Mesenchymal stem cell (in vitro differentiated cells and primary cell): ENCODE measurements around the gene BABAM2.
"Not testable (repeated sequence)": the region's sequence is repeated elsewhere in the genome, so short reads cannot be mapped to it uniquely, and the experiment has no call there.

Source experiments
- DNase-seq: peaks from one replicate; pipeline ENCODE4 v3.0.0-alpha.2; 2013
- H2AFZ ChIP-seq: one replicate; pipeline ENCODE4 v1.6.1; 2013; ENCODE audit warnings: low read depth, mild to moderate bottlenecking, control low read depth, inconsistent platforms, low read length, moderate library complexity
- H2AK5ac ChIP-seq: 2 replicates; pipeline ENCODE4 v1.6.1; 2013; ENCODE audit warnings: low read length, moderate library complexity, mild to moderate bottlenecking, inconsistent platforms; ENCODE audit not compliant: severe bottlenecking
- H2BK120ac ChIP-seq: one replicate; pipeline ENCODE4 v1.6.1; 2013; ENCODE audit warnings: low read depth, mild to moderate bottlenecking, inconsistent platforms, low read length, moderate library complexity
- H2BK12ac ChIP-seq, 2 experiments: one replicate each; pipeline ENCODE4 v1.6.1; 2013; ENCODE audit warnings: inconsistent platforms in 2 of 2, low read length in 2 of 2, mild to moderate bottlenecking in 2 of 2, moderate library complexity in 2 of 2, control low read depth in 1 of 2
- H2BK15ac ChIP-seq: one replicate; pipeline ENCODE4 v1.6.1; 2013; ENCODE audit warnings: mild to moderate bottlenecking, low read depth, inconsistent platforms; ENCODE audit not compliant: poor library complexity, severe bottlenecking
- H2BK5ac ChIP-seq: 2 replicates; pipeline ENCODE4 v1.6.1; 2013; ENCODE audit warnings: low read depth, mild to moderate bottlenecking, low read length, control low read depth, inconsistent platforms; ENCODE audit not compliant: poor library complexity, severe bottlenecking
- H3K14ac ChIP-seq, 2 experiments: one replicate each; pipeline ENCODE4 v1.6.1; 2013; ENCODE audit warnings: inconsistent platforms in 2 of 2, low read length in 2 of 2, control low read depth in 1 of 2, mild to moderate bottlenecking in 1 of 2, moderate library complexity in 1 of 2
- H3K18ac ChIP-seq, 2 experiments: one replicate each; pipeline ENCODE4 v1.6.1; 2013; ENCODE audit warnings: inconsistent platforms in 2 of 2, low read length in 2 of 2, control low read depth in 1 of 2, low read depth in 1 of 2, mild to moderate bottlenecking in 1 of 2
- H3K23ac ChIP-seq, 2 experiments: one replicate each; pipeline ENCODE4 v1.6.1; 2013; ENCODE audit warnings: inconsistent platforms in 2 of 2, low read length in 2 of 2, mild to moderate bottlenecking in 2 of 2, moderate library complexity in 2 of 2, control low read depth in 1 of 2
- H3K27ac ChIP-seq: 2 replicates; pipeline ENCODE4 v1.5.1; 2013; ENCODE audit warnings: mild to moderate bottlenecking, moderate library complexity, low read length, control low read depth, inconsistent platforms; ENCODE audit not compliant: poor library complexity, severe bottlenecking
- H3K27me3 ChIP-seq, 2 experiments: 2 replicates each; pipeline versions ENCODE4 v1.6.1 to v1.7.0; 2013; ENCODE audit warnings: low read length in 2 of 2, mild to moderate bottlenecking in 2 of 2, moderate library complexity in 2 of 2, control low read depth in 1 of 2, inconsistent platforms in 1 of 2; ENCODE audit not compliant: control insufficient read depth in 1 of 2, insufficient read depth in 1 of 2
- H3K36me3 ChIP-seq, 2 experiments: 2 replicates each; pipeline versions ENCODE4 v1.6.1 to v1.7.0; 2013; ENCODE audit warnings: low read length in 2 of 2, control low read depth in 1 of 2, inconsistent platforms in 1 of 2, low read depth in 1 of 2, mild to moderate bottlenecking in 1 of 2; ENCODE audit not compliant: insufficient read depth in 2 of 2, control insufficient read depth in 1 of 2
- H3K4ac ChIP-seq, 2 experiments: one replicate each; pipeline ENCODE4 v1.6.1; 2013; ENCODE audit warnings: inconsistent platforms in 2 of 2, low read length in 2 of 2, mild to moderate bottlenecking in 2 of 2, moderate library complexity in 2 of 2, control low read depth in 1 of 2, low read depth in 1 of 2
- H3K4me1 ChIP-seq: 2 replicates; pipeline ENCODE4 v1.6.1; 2013; ENCODE audit warnings: low read depth, low read length, control low read depth; ENCODE audit not compliant: control insufficient read depth, insufficient read depth
- H3K4me2 ChIP-seq: 2 replicates; pipeline ENCODE4 v1.6.1; 2013; ENCODE audit warnings: low read length, mild to moderate bottlenecking, inconsistent platforms; ENCODE audit not compliant: poor library complexity, severe bottlenecking
- H3K4me3 ChIP-seq, 2 experiments: 2 replicates each; pipeline versions ENCODE4 v1.5.1 to v1.7.0; 2013; ENCODE audit warnings: low read length in 2 of 2, mild to moderate bottlenecking in 2 of 2, control low read depth in 1 of 2, low read depth in 1 of 2; ENCODE audit not compliant: insufficient read depth in 1 of 2
- H3K79me1 ChIP-seq: replicated peaks from 2 replicates; pipeline ENCODE4 v1.6.1; 2013; ENCODE audit warnings: mild to moderate bottlenecking, control low read depth, low read length, inconsistent platforms; ENCODE audit not compliant: poor library complexity, severe bottlenecking
- H3K9ac ChIP-seq: 2 replicates; pipeline ENCODE4 v1.7.0; 2013; ENCODE audit warnings: mild to moderate bottlenecking, low read length, moderate library complexity
- H3K9me3 ChIP-seq: 2 replicates; pipeline ENCODE4 v1.7.0; 2013; ENCODE audit warnings: mild to moderate bottlenecking, low read length; ENCODE audit not compliant: control insufficient read depth
- H4K8ac ChIP-seq: one replicate; pipeline ENCODE4 v1.6.1; 2013; ENCODE audit warnings: inconsistent platforms, mild to moderate bottlenecking, low read length, moderate library complexity
- H4K91ac ChIP-seq: one replicate; pipeline ENCODE4 v1.6.1; 2013; ENCODE audit warnings: mild to moderate bottlenecking, low read length, inconsistent platforms
- WGBS: methylation state at CpG from one replicate; pipeline ENCODE4 v1.1.7; 2013; ENCODE audit warnings: mixed read lengths; 5-methylcytosine and 5-hydroxymethylcytosine counted together

The BABAM2 gene

DNA sequence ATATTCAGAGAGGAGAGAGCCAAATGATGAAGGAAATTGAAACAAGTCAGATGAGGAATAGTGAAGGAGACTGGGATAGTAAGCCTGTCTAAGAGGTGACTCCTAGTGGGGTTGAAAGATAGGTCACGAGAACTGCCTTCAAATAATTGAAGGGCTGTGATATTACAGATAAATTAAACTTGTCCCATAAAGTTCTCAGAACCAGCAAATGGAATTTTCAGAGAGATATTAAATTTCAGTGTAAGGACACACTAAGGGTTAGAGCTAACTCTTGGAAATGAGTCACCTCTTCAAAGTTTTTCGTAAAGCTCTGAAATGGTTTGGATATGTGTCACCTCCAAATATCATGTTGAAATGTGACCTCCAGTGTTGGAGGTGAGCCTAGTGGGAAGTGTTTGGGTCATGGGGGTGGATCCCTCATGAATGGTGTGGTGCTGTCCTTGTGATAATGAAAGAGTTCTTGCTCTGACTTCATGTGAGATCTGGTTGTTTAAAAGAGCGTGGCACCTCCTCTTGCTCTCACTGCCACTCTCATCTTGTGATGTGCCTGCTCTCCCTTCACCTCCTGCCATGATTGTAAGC, 87.3 kb downstream of the BABAM2 start:
- no peak overlapping the region for H2BK15ac ChIP-seq
- H2AFZ ChIP-seq = no peak overlapping the region
- H3K4me2 ChIP-seq = no peak overlapping the region
- no peak overlapping the region for H4K91ac ChIP-seq
- no peak overlapping the region for H4K8ac ChIP-seq
- no peaks in the 10 kb centered on the region for H3K27me3 ChIP-seq
- no peak overlapping the region for H3K14ac ChIP-seq
- peak overlapping the region in 1 of 2 experiments; percentile 38 for H3K4me3 ChIP-seq
- peak overlapping the region; percentile 67 for H3K27ac ChIP-seq
- no peak overlapping the region for H2BK120ac ChIP-seq
- peak; percentile 81 for DNase-seq
- H3K4ac ChIP-seq = no peak overlapping the region
- H2AK5ac ChIP-seq = no peak overlapping the region
- no peaks in the 10 kb centered on the region for H3K9me3 ChIP-seq
- H3K23ac ChIP-seq = no peak overlapping the region
- 20% methylated on average over 2 of the region's 3 CpGs for WGBS
- H3K79me1 ChIP-seq = peaks cover 2% of the 10 kb centered on the region
- no peaks in the 10 kb centered on the region for H3K4me1 ChIP-seq
- H3K18ac ChIP-seq = no peak overlapping the region
- H2BK5ac ChIP-seq = no peak overlapping the region
- H3K9ac ChIP-seq = peak overlapping the region; percentile 77
- H2BK12ac ChIP-seq = peak overlapping the region in 1 of 2 experiments; percentile 32
- H3K36me3 ChIP-seq = no peaks in the 10 kb centered on the region

DNA sequence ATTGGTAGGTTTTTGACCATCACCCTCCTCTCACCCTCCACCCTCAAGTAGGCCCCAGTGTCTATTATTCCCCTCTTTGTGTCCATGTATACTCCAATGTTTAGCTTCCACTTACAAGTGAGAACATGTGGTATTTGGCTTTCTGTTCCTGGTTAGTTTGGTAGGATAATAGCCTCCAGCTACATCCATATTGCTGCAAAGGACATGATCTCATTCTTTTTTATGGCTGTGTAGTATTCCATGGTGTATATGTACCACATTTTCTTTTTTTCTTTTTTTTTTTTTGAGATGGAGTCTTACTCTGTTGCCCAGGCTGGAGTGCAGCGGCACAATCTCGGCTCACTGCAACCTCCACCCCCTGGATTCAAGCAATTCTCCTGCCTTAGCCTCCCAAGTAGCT, 88.2 kb downstream of the BABAM2 start:
- H3K4me3 ChIP-seq, H2AFZ ChIP-seq, H2AK5ac ChIP-seq, H3K27me3 ChIP-seq, H3K23ac ChIP-seq, DNase-seq, H2BK12ac ChIP-seq, H3K4me2 ChIP-seq, H2BK15ac ChIP-seq, H3K14ac ChIP-seq, H2BK120ac ChIP-seq, H2BK5ac ChIP-seq, H4K91ac ChIP-seq, H3K4me1 ChIP-seq, H3K9me3 ChIP-seq, H4K8ac ChIP-seq, H3K4ac ChIP-seq, H3K36me3 ChIP-seq, H3K79me1 ChIP-seq, H3K18ac ChIP-seq, H3K27ac ChIP-seq, H3K9ac ChIP-seq: not testable (repeated sequence)
- 100% methylated on average over 2 of the region's 2 CpGs for WGBS

DNA sequence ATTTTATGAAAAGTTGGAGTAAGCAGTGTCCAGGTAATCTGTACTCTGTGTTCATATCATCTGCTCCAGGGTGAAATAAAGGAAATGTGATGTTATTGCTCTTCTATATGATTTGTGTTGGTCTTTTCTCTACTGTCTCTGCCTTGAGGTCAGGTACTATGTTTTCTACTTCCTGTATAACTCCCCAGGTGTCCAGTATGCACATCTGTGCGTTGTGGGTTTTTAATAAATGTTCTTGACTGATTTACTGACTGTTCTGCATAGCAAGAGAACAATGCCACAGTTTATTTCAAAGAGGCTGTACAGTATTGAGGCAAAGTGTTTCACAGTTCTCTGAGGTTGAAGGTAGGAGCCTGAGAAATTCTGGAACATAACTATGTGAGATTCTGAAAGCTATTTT, 89.7 kb downstream of the BABAM2 start:
- no peaks in the 10 kb centered on the region for H3K36me3 ChIP-seq

DNA sequence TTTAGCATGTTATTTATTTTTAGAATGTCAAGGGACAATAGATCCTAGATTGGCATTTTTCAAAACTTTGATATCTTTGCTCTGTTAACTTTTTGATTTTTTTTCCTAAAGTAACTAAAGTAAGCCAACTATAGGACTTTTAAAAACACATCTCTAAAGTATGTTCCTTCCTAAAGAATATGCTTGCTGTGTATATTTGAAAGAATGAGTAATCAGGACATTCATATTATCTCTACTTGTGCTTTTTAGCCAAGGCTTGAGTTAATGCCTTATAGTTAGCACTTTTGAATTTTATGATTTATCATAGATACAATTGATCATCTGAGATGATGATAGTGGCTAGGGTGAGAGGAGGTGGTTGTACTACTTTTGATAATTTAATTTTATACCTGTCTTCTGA, 93.6 kb downstream of the BABAM2 start:
- no peak overlapping the region for H3K18ac ChIP-seq
- H3K4me2 ChIP-seq = no peak overlapping the region
- H3K27ac ChIP-seq = no peak overlapping the region
- H2BK15ac ChIP-seq = no peak overlapping the region
- no peak overlapping the region for H2AK5ac ChIP-seq
- H3K4me3 ChIP-seq = no peak overlapping the region
- peaks cover 0 to under 1% of the 10 kb centered on the region in 2 experiments for H3K36me3 ChIP-seq
- H4K91ac ChIP-seq = no peak overlapping the region
- no peak overlapping the region for H3K9ac ChIP-seq
- H4K8ac ChIP-seq = no peak overlapping the region
- no peak overlapping the region for H2BK12ac ChIP-seq
- no peak for DNase-seq
- H2AFZ ChIP-seq = no peak overlapping the region
- H3K4ac ChIP-seq = no peak overlapping the region
- no peak overlapping the region for H2BK5ac ChIP-seq
- H3K23ac ChIP-seq = no peak overlapping the region
- H3K27me3 ChIP-seq = no peaks in the 10 kb centered on the region
- no peak overlapping the region for H2BK120ac ChIP-seq
- H3K9me3 ChIP-seq = peaks cover 4% of the 10 kb centered on the region
- no peaks in the 10 kb centered on the region for H3K4me1 ChIP-seq
- H3K79me1 ChIP-seq = peaks cover 7% of the 10 kb centered on the region
- H3K14ac ChIP-seq = no peak overlapping the region

More for the DNA sequence above, 89.7 kb downstream of the BABAM2 start:
- no peak overlapping the region for H2BK120ac ChIP-seq
- 80% methylated on average over 1 of the region's 1 CpG for WGBS
- no peak overlapping the region for H4K91ac ChIP-seq
- H4K8ac ChIP-seq = no peak overlapping the region
- H2AK5ac ChIP-seq = no peak overlapping the region
- H3K9me3 ChIP-seq = peaks cover 4% of the 10 kb centered on the region
- no peak overlapping the region for H2AFZ ChIP-seq
- DNase-seq = no peak
- no peak overlapping the region for H3K18ac ChIP-seq
- H3K27me3 ChIP-seq = no peaks in the 10 kb centered on the region
- no peak overlapping the region for H3K27ac ChIP-seq
- H3K4me3 ChIP-seq = no peak overlapping the region
- H2BK15ac ChIP-seq = no peak overlapping the region
- H2BK5ac ChIP-seq = no peak overlapping the region
- H3K79me1 ChIP-seq = peaks cover 5% of the 10 kb centered on the region
- H3K9ac ChIP-seq = peak overlapping the region; percentile 27
- H3K14ac ChIP-seq = no peak overlapping the region
- H2BK12ac ChIP-seq = no peak overlapping the region
- no peak overlapping the region for H3K23ac ChIP-seq
- H3K4ac ChIP-seq = no peak overlapping the region
- no peaks in the 10 kb centered on the region for H3K4me1 ChIP-seq
- no peak overlapping the region for H3K4me2 ChIP-seq
